NCI-H510A (cell line): ENCODE measurements around the gene ZNHIT6.
"Not testable (repeated sequence)": the region's sequence is repeated elsewhere in the genome, so short reads cannot be mapped to it uniquely, and the experiment has no call there.

Source experiments
- DNase-seq: peaks from one replicate; lab custom pipeline; 2025; lab: John Stamatoyannopoulos, UW

The ZNHIT6 gene

GRCh38 chr1:85665932-85666331 lies 42.3 kb downstream of the ZNHIT6 start:
- DNase-seq = no peak

DNA sequence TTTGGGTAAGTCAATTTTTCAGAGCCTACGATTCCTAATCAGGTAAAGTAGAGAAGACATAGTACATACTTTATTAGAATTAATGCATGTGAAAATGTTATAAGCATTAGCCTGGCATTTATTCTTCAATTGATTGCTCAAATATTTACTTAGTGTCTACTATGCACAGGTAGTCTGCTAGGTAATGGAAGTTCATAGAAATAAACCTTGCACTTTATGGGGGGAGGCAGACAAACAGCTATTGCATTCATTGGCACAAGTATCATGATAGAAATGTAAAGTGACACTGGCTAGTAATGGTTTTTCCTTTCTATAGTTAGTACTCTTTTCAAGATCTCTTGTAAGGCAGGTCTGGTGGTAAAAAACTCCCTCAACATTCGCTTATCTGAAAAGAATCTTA lies 44.9 kb downstream of the ZNHIT6 start:
- no peak for DNase-seq

GRCh38 chr1:85661767-85662166 lies 46.5 kb downstream of the ZNHIT6 start:
- no peak for DNase-seq

- DNase-seq = no peak
Observed at GRCh38 chr1:85660541-85660940, 47.7 kb downstream of the ZNHIT6 start.

DNA sequence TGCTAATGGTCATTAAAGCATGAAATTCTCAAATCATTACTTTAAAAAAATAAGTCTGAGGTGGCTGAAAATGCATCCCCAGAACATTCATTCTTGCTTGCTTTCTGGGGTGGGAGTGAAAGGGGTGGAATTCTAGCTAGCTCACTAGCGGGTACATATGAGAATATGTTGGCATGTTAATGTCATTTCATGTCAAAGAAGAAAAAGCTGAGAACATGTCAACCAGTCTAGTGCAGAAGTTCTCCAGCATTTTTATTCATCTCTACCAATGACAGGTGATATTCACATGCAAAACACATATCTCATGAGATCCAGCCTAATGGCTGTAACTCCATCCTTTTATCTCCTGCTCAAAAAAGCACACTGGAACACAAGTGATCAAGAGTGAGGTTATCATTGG lies 49.1 kb downstream of the ZNHIT6 start:
- DNase-seq = no peak

- DNase-seq = no peak
Observed at GRCh38 chr1:85656948-85657347, 51.3 kb downstream of the ZNHIT6 start.

DNA sequence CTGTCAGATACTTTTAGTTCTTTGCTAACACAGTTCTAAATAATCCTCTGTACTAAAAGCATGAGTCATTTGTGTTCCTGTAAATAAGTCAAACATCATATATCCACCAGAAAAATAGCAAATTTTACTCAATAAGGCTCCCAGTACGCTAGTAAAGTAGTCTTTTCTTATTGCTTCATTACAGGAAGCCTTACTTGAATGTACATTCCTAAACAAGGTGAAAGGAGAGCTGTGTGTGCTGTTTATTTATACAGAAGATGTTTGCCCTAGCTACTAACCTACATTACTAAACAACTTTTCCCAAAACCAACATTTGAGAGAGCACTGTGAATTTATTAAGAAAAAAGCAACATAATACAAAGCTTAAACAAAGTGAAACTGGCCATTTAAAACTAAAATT lies 52.0 kb downstream of the ZNHIT6 start:
- DNase-seq = no peak

DNA sequence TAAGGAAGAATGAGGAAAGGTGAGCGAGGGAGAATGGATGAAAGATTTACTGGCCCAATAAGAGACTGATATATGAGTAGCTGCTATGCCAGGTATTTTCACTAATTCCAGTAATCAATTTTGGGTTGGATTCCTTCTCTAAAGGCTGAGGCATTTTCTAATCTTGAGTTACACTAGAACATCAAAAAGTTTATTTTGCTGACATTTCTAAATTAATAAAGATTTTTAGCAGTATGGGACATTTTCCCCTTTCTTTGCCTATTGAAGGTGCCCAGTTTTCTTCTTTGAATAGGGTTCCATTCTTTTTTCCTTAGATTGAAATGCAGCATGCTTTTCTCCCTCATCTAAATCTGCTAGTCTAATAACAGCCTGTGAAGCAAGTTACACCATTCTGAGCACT lies 52.9 kb downstream of the ZNHIT6 start:
- DNase-seq = no peak

DNA sequence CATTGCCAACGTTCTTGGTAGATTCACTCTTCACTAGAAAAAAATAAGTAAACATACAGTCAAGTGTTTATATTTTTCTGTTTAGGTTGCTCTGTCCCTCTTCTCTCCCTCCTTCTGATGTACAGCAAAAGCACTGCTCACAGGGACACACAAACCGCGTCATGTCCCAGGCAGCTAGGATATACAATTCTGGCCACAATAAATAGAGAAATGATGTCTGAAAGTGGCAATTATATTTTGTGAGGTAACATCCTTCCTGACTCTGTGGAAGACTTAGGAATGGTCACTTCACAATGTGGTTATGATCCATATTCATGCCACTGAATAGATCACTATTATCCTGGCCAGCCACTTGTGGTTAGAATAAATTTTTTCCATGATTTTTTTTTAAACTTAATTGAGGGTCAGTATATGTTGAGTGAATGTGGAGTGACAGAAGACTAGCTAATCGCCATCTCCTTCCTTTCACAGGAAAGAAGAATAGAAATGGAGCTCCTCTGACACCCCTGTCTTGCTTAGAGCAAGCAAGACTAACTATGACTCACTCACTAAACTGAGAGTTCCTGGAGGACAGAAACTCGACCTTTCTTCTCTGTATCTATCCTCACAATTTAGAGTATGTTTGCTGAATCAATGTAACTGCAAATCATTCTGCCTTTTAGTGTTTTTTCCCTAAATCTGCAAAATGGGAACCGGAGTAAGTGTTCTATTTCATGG lies 54.0 kb downstream of the ZNHIT6 start:
- no peak for DNase-seq

- no peak for DNase-seq
Observed at GRCh38 chr1:85652327-85652726, 55.9 kb downstream of the ZNHIT6 start.

DNA sequence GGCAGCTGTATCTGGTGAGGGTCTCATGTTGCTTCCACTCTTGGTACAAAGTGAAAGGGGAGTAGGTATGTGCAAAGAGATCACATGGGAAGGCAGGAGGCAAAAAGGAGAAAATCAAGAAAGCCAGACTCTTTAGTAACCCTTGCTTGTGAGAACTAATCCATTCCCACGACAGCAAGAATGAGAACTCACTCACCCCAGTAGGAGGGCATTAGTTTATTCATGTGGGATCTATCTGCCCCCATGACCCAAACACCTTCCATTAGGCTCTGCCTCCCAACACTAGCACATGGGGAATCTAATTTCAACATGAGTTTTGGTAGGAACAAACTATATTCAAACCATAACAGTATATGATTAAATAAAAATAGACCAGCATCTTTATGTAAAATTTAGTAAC lies 57.6 kb downstream of the ZNHIT6 start:
- no peak for DNase-seq

DNA sequence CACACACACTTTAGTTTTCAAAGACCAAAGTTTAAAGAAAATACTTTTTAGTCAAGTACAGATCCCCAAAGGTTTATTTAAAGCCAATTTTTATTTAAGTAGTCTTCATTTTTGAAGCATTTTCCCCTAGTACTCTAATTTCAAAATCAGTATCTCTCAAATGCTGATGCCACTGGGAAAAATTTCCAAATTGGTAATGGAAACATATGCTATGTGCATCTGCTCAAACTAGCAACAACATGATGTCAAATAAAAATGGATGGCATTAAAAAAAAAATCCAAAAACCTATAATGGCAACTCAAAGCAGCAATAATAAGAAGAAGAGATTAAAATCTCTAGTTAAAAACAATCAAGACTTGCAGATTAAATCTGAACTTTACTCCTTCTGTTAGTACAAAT lies 58.6 kb downstream of the ZNHIT6 start:
- DNase-seq = no peak

- DNase-seq = peak; percentile 46
Observed at GRCh38 chr1:85641598-85642556, 66.4 kb downstream of the ZNHIT6 start.

DNA sequence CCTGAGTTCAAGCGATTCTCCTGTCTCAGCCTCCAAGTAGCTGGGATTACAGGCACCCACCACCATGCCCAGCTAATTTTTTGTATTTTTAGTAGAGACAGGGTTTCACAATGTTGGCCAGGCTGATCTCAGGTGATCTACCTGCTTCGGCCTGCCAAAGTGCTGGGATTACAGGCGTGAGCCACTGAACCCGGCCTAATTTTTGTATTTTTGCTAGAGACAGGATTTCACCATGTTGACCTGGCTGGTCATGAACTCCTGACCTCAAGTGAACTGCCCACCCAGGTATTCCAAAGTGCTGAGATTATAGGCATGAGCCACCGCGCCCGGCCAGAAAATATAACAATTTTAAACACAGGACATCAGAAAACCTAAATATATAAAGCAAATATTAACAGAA lies 68.3 kb downstream of the ZNHIT6 start:
- DNase-seq = not testable (repeated sequence)

DNA sequence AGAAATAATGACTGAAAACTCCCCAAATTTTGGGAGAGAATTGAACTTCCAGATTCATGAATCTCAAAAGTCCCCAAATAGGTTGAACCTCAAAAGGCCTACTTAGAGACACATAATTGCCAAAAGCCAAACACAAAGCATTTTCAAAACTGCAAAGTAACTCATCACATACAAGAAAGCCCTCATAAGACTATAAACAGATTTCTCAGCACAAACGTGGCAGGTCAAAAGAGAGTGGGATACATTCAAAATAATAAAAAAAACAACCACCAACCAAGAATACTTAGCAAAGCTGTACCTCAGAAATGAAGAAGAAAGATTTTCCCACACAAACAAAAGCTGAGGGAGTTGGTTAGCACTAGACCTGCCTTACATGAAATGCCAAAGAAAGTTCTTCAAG lies 69.8 kb downstream of the ZNHIT6 start:
- DNase-seq = no peak

DNA sequence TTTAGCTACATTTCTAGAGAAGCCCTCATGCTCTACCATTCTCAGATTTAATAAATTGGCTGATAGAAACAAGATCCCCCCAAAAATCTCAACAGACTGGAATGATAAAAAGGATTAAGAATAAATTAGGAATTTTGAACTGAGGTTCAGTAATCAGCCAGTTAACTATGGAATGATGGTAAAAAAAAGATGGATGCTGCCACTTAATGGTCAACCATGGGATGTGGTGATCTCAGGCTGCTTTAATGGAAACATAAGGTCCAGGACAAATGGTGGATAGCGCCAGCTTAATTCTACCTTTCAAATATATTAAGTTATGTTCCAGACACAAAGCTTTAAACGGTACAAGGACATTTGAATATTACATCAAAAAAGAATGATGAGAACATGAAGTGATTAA lies 77.7 kb downstream of the ZNHIT6 start:
- DNase-seq = no peak

- DNase-seq = no peak
Observed at GRCh38 chr1:85629532-85629920, 78.7 kb downstream of the ZNHIT6 start.

- peak; percentile 70 for DNase-seq
Observed at GRCh38 chr1:85628791-85629531, 79.3 kb downstream of the ZNHIT6 start.

- no peak for DNase-seq
Observed at GRCh38 chr1:85626818-85627217, 81.4 kb downstream of the ZNHIT6 start.

- DNase-seq = no peak
Observed at GRCh38 chr1:85624361-85624760, 83.9 kb downstream of the ZNHIT6 start.

DNA sequence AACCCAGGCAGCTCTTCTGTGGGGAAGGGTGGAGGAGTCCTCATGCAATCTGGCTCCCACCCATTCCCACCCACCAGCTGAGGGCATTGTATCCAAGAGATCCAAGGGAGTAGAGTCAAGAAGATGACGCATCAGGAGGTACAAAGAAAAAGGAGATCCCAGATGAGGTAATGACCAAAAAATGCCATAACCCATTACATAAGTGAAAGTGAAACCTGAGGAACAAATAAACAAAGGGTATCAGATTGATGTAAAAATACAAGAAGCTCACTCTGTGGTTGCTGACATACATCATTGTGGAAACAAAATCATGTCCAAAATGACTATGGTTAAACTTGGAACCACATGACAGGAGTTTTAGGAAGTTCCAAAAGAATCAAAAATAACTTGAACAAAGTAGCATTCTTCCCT lies 85.2 kb downstream of the ZNHIT6 start:
- no peak for DNase-seq

DNA sequence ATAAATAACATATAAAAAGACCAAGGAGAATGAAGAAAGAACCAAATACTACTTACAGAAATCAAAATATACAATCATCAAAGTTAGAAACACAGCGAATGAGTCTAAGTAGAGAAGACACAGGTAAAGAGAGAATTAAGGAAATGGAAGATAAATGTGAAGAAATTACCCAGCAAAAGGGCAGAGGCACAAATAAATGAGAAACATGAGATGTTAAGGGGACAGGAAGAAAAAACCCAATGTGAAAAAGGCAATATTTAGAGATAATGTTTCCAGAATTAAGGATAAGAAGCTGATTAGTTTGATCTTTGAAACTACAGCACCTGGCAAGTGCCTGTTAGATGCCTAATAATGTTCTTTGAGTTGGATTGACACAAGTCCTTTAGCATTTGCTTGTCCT lies 86.8 kb downstream of the ZNHIT6 start:
- no peak for DNase-seq
